Nephron progenitor cell (in vitro differentiated cells): ENCODE data around the gene CCNL2.

ENCODE experiments used
- DNase-seq: peaks from one replicate; pipeline ENCODE4 v3.0.0; 2021
- H3K27ac Mint-ChIP-seq: 2 replicates; pipeline ENCODE4 v1.8.0; 2021; ENCODE audit warnings: mild to moderate bottlenecking, moderate library complexity, mixed read lengths
- H3K27me3 Mint-ChIP-seq: 2 replicates; pipeline ENCODE4 v1.8.0; 2021; ENCODE audit warnings: mild to moderate bottlenecking, low read depth, mixed read lengths; ENCODE audit not compliant: poor library complexity
- H3K36me3 Mint-ChIP-seq: 2 replicates; pipeline ENCODE4 v1.8.0; 2021; ENCODE audit warnings: low read depth, mixed read lengths
- H3K4me1 Mint-ChIP-seq: 2 replicates; pipeline ENCODE4 v1.8.0; 2021; ENCODE audit warnings: mixed read lengths
- H3K4me3 Mint-ChIP-seq: 2 replicates; pipeline ENCODE4 v1.8.0; 2021; ENCODE audit warnings: mild to moderate bottlenecking, moderate library complexity, mixed read lengths
- H3K9me3 Mint-ChIP-seq: 2 replicates; pipeline ENCODE4 v1.8.0; 2021; ENCODE audit warnings: mild to moderate bottlenecking, moderate library complexity, mixed read lengths
- CTCF ChIP-seq: fragments of 200-600 bp; sonication (generic); IDR thresholded peaks from 2 replicates; pipeline ENCODE4 v1.5.0; 2021; ENCODE audit warnings: antibody characterized with exemption

CCNL2 gene

GRCh38 chr1:1357871-1358432, 41.2 kb downstream of the CCNL2 start:
- DNase-seq = peak; percentile 49
- Mint-ChIP-seq H3K9me3 (no peaks in the 10 kb centered on the region), H3K4me3 (peak overlapping the region; percentile 86), H3K27ac (peak overlapping the region; percentile 97), H3K4me1 (peaks cover 66% of the 10 kb centered on the region), H3K27me3 (peaks cover 2% of the 10 kb centered on the region), H3K36me3 (no peaks in the 10 kb centered on the region)
- TF ChIP-seq CTCF = no peak

DNA sequence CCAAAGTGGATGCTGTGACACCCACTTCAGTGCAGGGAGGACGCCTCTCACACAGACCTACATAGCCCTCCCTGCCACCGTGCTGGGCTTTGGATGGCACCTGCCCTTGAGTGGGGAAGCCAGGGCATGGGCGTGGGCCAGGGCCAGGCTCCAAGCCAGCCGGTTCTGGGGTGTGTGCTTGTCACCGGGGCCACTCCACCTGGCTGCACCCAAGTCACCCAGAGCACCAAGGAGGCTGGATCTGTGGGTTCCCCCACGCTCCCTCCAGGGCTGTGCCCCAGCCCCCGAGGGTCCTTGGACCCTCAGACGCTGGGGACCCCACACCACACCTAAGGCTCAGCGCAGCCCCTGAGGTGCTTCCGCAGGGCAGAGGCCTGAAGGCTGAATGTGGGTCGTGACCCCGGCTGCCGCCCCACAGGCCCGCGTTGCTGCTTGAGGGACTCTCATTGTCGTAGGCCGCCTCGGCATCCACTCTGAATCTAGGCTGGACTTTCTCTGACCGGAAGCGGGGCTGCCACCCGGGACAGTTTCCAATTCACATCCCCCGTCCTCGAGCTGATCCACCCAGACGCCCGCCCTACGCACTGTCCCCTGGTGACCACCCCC, 42.2 kb downstream of the CCNL2 start:
- DNase-seq = peak; percentile 33
- Mint-ChIP-seq H3K9me3 (no peaks in the 10 kb centered on the region), H3K27me3 (peaks cover 5% of the 10 kb centered on the region), H3K27ac (peak overlapping the region; percentile 97), H3K36me3 (no peaks in the 10 kb centered on the region), H3K4me1 (peaks cover 71% of the 10 kb centered on the region), H3K4me3 (peak overlapping the region; percentile 86)
- TF ChIP-seq CTCF = no peak

- peaks cover 67% of the 10 kb centered on the region for H3K4me1 Mint-ChIP-seq
- peak overlapping the region; percentile 86 for H3K4me3 Mint-ChIP-seq
- no peaks in the 10 kb centered on the region for H3K36me3 Mint-ChIP-seq
- TF ChIP-seq CTCF = no peak
- no peak overlapping the region for H3K27ac Mint-ChIP-seq
- peak; percentile 15 for DNase-seq
- H3K27me3 Mint-ChIP-seq = peaks cover 5% of the 10 kb centered on the region
- H3K9me3 Mint-ChIP-seq = no peaks in the 10 kb centered on the region
These were observed 42.9 kb downstream of the CCNL2 start for GRCh38 chr1:1356166-1356795.

GRCh38 chr1:1355416-1355815, 43.7 kb downstream of the CCNL2 start:
- DNase-seq = peak; percentile 62
- H3K4me1 Mint-ChIP-seq = peaks cover 58% of the 10 kb centered on the region
- no peak overlapping the region for H3K27ac Mint-ChIP-seq

DNA sequence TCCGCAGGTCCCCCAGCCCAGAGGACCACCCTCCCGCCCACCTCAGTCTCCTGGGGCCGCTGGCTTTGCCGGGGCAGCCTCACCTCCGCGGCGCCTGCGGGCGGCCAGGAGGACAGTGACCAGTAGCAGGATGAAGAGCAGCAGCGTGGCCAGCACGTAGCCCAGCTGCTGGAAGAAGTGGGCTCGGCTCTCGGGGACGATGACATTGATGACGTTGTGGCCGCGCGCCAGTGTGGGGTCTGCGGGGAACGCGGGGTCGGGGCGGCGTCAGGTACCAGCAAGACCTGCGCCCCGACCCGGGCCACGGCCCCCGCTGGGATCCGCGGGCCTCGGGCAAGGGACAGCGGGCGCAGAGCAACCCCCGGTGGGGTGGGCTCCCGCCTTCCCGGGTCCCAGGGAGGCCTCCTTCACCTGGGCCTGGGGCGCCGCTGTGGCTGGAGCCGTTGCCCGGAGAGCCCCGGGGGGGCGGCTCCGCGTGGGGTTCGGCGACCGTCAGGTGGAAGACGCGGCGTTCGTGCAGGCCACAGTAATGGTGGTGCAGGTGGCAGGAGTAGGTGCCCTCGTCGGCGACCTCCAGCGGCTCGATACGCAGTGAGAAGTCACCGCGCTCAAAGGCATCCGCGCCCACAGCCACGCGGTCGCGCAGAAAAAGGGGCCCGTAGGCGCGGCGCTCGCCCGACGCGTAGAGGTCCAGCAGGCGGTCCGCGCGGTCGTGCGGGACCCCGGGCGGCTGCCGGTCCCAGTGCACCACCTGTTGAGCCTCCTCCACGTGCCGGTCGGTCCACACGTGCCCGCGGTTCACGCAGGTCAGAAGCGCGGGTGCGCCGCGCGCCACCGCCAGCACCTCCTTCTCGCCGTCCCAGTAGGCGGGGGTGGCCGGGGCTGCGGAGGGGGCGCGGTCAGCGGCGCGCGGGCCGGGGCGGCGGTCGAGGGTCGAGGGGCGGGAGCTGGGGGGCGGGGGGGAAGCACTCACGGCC, 44.6 kb downstream of the CCNL2 start:
- no peaks in the 10 kb centered on the region for H3K9me3 Mint-ChIP-seq
- DNase-seq = peak; percentile 42
- H3K4me1 Mint-ChIP-seq = peaks cover 53% of the 10 kb centered on the region
- H3K36me3 Mint-ChIP-seq = no peaks in the 10 kb centered on the region
- peaks cover 3% of the 10 kb centered on the region for H3K27me3 Mint-ChIP-seq
- no peak overlapping the region for H3K27ac Mint-ChIP-seq
- peak overlapping the region; percentile 76 for H3K4me3 Mint-ChIP-seq
- TF ChIP-seq CTCF = no peak

More at GRCh38 chr1:1355416-1355815, 43.7 kb downstream of the CCNL2 start:
- Mint-ChIP-seq H3K36me3 (no peaks in the 10 kb centered on the region), H3K4me3 (no peak overlapping the region), H3K9me3 (no peaks in the 10 kb centered on the region), H3K27me3 (peaks cover 3% of the 10 kb centered on the region)
- no peak for TF ChIP-seq CTCF
